8988T (cell line): ENCODE results near the gene CDC42EP2.
A peak's percentile ranks its signal among the peaks of the same experiment; 100 is the strongest.
"Not testable (repeated sequence)": the region's sequence is repeated elsewhere in the genome, so short reads cannot be mapped to it uniquely, and the experiment has no call there.

Source experiments
- DNase-seq: peaks from one replicate; pipeline ENCODE4 v3.0.0; 2011

Gene CDC42EP2

GRCh38 chr11:65321828-65322485 lies 7.3 kb downstream of the CDC42EP2 start:
- no peak for DNase-seq

DNA sequence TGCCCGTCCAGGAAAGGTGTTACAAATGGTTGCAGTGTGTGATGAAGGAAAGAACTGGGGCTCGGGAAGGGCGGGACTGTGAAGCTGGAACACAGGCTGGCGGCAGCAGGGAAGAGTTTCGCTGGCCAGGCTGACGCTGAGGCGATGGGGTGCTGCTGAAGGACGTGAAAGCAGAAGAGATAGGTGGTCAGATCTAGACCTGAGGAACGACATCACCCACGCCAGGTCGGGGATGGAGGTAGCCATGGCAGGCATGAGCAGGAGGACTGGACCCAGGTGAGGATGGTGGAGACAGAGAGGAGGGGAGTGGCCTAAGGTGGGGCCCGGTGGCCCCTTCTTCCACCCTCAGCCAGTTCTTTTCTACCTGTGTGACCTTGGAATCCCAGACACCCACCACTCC lies 9.1 kb downstream of the CDC42EP2 start:
- no peak for DNase-seq

- no peak for DNase-seq
These were observed 10.8 kb downstream of the CDC42EP2 start for GRCh38 chr11:65325435-65325834.

DNA sequence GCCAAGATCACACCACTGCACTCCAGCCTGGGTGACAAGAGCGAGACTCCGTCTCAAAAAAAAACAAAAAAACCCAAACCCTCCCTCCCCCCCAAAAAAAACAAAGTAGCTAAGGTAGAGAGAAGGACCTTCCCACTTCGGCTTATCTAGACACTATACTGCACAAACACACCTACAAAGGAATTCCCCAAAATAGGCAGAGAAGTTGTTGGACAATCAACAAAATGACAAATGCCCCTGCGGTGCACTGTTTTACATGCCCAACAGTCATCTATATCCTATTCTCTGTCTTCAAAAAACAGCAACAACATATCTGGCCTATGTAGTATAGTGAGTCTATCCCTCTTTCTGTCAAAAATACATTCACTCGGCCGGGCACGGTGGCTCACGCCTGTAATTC lies 12.4 kb downstream of the CDC42EP2 start:
- DNase-seq, result no peak

- no peak for DNase-seq
These were observed 14.8 kb downstream of the CDC42EP2 start for GRCh38 chr11:65329478-65329877.

- DNase-seq, result no peak
These were observed 15.3 kb downstream of the CDC42EP2 start for GRCh38 chr11:65329944-65330403.

GRCh38 chr11:65330544-65330943 lies 15.9 kb downstream of the CDC42EP2 start:
- DNase-seq, result no peak

DNA sequence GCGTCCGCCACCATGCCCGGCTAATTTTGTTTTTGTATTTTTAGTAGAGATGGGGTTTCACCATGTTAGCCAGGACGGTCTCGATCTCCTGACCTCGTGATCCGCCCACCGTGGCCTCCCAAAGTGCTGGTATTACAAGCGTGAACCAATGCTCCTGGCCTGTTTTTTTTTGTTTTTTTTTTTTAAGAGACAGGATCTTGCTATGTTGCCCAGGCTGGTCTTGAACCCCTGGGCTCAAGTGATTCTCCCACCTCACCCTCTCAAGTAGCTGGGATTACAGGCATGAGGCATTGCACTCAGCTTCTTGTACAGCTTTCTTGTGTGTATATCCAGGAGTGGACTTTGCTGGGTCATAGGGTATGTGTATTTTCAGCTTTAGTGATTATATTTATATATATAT lies 17.9 kb downstream of the CDC42EP2 start:
- not testable (repeated sequence) for DNase-seq

DNA sequence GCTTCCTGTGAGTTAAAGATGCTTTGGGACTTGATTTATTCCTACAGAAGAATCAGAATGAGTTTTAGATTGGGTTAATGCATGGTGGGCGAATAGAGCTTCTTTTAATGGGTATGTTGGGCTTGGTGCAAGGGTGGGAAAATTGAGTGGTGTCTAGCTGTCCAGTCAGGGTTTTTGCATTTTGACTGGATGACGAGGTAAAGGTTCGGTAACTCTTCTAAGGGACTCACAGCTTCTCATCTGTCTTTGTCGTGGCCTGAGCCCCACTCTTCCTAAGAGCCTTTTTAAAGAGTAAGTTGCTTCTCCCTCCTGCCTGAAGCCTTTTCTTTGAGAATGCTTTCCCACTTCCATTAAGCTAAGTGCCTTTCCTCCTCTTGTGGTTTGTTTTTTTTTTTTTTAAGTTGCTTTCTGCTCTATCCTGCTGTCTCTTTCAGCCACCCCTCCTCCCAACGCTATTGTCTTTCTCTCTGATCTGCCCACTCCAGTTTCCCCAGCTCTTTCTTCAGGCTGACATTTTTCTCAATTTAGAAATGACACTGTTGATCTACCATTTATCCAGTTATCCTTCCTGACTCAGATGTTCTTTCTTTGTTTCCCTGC lies 20.1 kb downstream of the CDC42EP2 start:
- DNase-seq, result no peak

DNA sequence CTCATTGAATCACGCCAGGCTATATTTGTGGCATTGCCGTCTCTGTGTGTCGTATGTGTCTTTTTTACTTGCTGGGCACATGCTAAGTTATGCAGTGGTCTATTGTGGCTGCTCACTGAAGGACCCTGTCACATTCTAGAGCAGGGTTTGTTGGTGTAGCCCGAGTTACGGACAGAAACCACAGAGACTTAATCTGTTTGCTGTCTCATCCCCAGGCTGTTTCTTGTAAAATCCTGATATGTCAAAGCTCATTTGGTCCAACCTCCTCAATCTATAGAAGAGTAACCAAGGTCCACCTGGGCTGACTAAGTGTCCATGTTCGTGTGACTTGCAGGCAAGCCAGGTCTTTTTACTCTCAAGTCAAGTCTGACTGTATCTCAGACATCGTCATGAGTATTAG lies 24.0 kb downstream of the CDC42EP2 start:
- no peak for DNase-seq

GRCh38 chr11:65340226-65340625 lies 25.6 kb downstream of the CDC42EP2 start:
- no peak for DNase-seq

GRCh38 chr11:65341856-65342255 lies 27.2 kb downstream of the CDC42EP2 start:
- no peak for DNase-seq

GRCh38 chr11:65351511-65351910 lies 36.8 kb downstream of the CDC42EP2 start:
- no peak for DNase-seq

DNA sequence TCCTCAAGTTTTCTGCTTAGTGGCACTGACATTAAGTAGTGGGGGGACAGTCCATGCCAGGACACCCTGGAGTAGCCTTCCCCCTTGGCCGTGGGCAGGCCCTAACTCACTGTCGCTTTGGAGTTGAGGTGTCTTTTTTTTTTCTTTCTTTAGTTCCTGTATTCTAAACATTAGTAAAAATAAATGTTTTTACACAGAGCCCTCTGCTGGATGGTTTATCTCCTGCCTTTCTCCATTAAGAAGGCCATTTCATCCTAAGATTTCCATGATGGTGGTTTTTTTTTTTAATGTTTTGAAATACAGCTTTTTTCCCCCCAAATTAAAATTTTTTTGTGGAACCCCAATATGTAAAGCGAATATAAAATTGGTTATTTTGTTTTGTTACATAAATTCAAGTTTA lies 38.1 kb downstream of the CDC42EP2 start:
- no peak for DNase-seq

GRCh38 chr11:65353376-65353775 lies 38.7 kb downstream of the CDC42EP2 start:
- no peak for DNase-seq

- DNase-seq, result no peak
These were observed 39.2 kb downstream of the CDC42EP2 start for GRCh38 chr11:65353900-65354264.

GRCh38 chr11:65354265-65355012 lies 39.8 kb downstream of the CDC42EP2 start, which contains the start of gene TIGD3:
TIGD3 (plus strand) TSS chr11:65354751; CDS start chr11:65355809, 1,058 bp downstream.
- peak; percentile 99 for DNase-seq

GRCh38 chr11:65355013-65355775 lies 40.5 kb downstream of the CDC42EP2 start:
- peak; percentile 78 for DNase-seq

DNA sequence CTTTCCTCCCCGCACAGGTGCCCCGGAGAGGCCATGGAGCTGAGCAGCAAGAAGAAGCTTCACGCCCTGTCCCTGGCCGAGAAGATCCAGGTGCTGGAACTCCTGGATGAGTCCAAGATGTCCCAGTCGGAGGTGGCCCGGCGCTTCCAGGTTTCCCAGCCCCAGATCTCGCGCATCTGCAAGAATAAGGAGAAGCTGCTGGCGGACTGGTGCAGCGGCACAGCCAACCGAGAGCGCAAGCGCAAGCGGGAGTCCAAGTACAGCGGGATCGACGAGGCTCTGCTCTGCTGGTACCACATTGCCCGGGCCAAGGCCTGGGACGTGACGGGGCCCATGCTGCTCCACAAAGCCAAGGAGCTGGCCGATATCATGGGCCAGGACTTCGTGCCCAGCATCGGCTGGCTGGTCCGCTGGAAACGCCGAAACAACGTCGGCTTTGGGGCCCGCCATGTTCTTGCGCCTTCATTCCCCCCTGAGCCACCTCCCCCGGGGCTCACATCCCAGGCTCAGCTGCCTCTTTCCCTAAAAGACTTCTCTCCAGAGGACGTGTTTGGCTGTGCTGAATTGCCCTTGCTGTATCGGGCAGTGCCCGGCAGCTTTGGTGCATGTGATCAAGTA lies 41.2 kb downstream of the CDC42EP2 start:
- DNase-seq, result no peak

DNA sequence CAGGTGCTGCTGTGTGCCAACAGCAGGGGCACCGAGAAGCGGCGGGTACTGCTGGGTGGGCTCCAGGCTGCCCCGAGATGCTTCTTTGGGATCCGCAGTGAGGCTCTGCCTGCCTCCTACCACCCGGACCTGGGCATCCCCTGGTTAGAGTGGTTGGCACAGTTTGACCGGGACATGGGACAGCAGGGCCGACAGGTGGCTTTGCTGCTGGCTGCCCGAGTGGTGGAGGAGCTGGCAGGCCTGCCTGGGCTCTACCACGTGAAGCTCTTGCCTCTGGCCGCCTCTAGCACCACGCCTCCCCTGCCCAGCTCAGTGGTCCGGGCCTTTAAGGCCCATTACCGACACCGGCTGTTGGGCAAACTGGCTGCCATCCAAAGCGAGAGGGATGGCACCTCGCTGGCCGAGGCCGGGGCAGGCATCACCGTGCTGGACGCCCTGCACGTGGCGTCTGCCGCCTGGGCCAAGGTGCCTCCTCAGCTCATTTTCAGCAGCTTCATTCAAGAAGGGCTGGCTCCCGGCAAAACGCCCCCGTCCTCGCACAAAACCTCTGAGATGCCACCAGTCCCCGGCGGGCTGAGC lies 41.8 kb downstream of the CDC42EP2 start:
- DNase-seq, result no peak

- DNase-seq, result no peak
These were observed 43.2 kb downstream of the CDC42EP2 start for GRCh38 chr11:65357856-65358356.

DNA sequence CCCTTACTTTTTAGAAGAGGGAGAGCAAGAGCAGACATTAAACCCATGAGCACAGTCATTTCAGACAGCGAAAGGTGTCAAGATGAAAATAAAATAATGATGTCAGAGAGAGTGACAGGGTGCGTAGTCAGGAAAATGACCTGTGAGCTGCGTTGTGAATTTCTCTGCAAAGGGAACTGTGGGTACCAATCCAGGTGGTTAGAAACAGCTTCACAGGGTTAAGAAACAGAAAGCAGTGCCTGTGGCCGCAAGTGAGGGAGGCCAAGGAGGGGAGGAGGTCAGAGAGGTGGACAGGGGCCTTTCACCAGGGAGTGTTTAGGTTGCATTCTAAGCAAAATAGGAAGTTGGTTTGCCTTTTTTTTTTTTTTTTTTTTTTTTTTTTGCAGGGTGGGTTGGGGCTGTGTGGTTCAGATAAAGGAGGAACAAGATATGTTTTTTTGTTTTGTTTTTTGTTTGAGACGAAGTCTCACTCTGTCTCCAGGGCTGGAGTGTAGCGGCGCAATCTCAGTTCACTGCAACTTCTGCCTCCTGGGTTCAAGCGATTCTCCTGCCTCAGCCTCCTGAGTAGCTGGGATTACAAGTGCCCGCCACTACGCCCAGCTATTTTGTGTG lies 47.8 kb downstream of the CDC42EP2 start:
- no peak for DNase-seq
